ENCODE measurements around the gene GBX2. TPM values are rescaled to one million over a fixed set of nuclear protein-coding genes. Genes with fewer than 3 reads are reported as not detected.
A peak's percentile ranks its signal among the peaks of the same experiment; 100 is the strongest.

Gene GBX2
- total and polyA plus RNA-seq, 2 of the 13 experiments (the other 11 are each of a cell fraction or from before 2014, with no cell fraction given), result not detected

- TF ChIP-seq ZNF609 (CRISPR knock-in tag; IDR thresholded peaks at IDR 0.05; ENCODE audit: borderline replicate concordance) (no peak), ZNF407 (CRISPR knock-in tag; IDR thresholded peaks at IDR 0.05; ENCODE audit: not compliant biosample characterization) (no peak), SP1 (IDR thresholded peaks at IDR 0.05) (no peak), SP1 (CRISPR knock-in tag; IDR thresholded peaks at IDR 0.05) (0 out of 2 replicates have a peak, but pooled peaks have one; percentile 27)
Measured at GRCh38 chr2:236177967-236178889, 10.0 kb upstream of the GBX2 start (continued).
